Measurements from ENCODE around the gene CWC27.
"Not testable (repeated sequence)": the region's sequence is repeated elsewhere in the genome, so short reads cannot be mapped to it uniquely, and the experiment has no call there.

The CWC27 gene

GRCh38 chr5:64930672-64931318 lies 162.1 kb downstream of the CWC27 start:
- DNase-seq = no peak

DNA sequence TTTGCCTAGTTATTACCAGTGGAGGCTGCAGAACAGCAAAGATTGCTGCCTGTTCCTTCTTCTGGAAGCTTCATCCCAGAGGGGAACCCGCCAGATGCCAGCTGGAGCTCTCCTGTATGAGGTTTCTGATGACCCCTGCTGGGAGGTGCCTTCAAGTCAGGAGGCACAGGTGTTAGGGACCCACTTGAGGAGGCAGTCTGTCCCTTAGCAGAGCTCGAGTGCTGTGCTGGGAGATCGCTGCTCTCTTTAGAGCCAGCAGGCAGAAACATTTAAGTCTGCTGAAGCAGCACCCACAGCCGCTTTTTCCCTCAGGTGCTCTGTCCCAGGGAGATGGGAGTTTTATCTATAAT lies 170.7 kb downstream of the CWC27 start:
- DNase-seq = not testable (repeated sequence)

DNA sequence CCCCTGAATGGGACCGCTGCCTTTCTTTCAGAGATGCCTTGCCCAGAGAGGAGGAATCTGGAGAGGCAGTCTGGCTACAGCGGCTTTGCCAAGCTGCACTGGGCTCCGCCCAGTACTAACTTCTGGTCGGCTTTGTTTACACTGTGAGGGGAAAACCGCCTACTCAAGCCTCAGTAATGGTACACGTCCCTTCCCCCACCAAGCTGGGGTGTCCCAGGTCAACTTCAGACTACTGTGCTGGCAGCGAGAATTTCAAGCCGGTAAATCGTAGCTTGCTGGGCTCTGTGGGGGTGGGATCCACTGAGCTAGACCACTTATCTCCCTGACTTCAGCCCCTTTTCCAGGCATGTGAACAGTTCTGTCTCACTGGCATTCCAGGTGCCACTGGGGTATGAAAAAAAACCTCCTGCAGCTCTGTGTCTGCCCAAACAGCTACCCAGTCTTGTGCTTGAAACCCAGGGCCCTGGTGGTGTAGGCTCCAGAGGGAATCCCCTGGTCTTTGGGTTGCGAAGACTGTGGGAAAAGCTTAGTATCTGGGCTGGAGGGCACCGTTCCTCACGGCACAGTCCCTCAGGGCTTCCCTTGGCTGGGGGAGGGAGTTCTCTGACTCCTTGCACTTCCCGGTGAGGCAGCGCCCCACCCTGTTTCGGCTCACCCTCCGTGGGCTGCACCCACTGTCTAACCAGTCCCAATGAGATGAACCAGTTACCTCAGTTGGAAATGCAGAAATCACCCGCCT lies 171.2 kb downstream of the CWC27 start:
- no peak for DNase-seq

GRCh38 chr5:64942460-64942859 lies 173.7 kb downstream of the CWC27 start:
- DNase-seq = no peak

GRCh38 chr5:64944868-64945267 lies 176.1 kb downstream of the CWC27 start:
- no peak for DNase-seq

DNA sequence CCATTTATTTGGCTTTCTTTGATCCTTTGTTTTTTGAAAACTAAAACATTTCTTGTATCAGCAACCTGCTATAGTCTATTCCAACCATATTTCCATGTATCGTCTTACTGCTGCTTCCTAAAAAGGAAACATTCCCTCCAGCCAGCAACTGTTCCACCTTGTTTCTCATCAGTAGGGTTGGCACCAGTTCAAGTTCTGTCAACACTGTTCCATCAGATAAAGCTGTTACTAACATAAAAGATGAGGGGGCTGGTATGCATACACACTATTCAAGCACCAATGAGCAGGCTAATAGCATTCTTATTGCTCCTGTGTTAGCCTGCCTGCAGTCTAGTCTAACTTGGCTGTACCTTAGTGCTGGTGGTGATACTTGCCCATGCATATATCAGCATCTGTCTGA lies 178.3 kb downstream of the CWC27 start:
- DNase-seq = no peak

DNA sequence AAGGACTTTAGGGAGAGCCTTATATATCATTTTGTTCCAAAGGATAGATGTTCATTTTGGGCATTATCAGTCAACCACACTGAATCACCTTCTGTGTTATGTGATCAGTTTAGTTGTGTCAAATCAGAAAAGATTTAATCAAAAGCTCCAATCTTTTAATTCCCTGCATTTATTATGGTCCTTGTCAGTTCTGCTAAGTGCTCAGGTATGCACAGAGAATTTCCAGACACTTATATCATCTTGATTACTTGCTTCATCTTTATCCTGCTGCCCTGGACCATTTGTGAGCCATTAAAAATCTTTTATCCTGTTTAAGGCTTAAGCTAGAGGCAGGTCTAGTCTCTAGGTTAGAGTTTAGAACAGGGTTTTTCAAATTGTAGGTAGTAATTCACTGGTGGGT lies 179.1 kb downstream of the CWC27 start:
- DNase-seq = no peak

DNA sequence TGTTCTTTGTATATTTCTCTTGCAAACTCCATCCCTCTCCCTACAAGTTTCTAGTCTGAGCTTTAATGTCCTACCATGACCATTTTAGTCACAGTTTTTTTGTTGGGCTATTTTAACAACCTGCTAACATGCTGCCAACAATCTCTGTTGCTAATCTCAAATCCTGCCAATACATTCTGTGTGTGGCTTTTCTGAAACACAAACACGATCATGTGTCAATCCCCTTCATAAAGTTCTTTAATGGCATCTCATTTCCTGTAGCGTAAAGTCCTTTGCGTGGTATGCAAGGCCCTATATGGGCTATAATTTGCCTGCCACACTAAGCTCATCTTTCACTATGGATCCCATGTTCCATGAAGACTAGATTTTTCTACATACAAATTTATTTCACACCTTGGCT lies 180.6 kb downstream of the CWC27 start:
- no peak for DNase-seq

GRCh38 chr5:64952951-64953673 lies 184.4 kb downstream of the CWC27 start:
- DNase-seq = no peak

- no peak for DNase-seq
Measured at GRCh38 chr5:64954518-64954917, 185.8 kb downstream of the CWC27 start.

GRCh38 chr5:64958757-64959391 lies 190.1 kb downstream of the CWC27 start:
- DNase-seq = no peak

DNA sequence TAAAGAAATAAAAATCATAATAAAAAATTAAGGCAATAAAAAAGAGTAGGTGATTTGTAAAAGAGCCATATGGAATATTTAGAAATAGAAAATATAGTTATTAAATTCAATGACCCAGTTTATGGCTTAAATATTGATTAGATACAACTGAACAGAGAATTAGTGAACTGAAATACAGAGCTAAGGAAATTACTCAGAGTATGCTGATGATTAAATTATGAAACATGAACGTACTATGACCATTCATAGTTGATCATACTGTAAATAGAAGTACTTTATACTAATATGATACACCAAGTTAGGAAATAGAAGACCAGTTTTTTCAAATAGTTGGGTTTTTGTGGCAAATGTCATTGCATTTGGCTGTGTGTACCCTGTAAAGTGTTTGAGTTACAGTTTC lies 194.5 kb downstream of the CWC27 start:
- no peak for DNase-seq

GRCh38 chr5:64968591-64969110 lies 199.9 kb downstream of the CWC27 start:
- DNase-seq = no peak

GRCh38 chr5:64969578-64969977 lies 200.8 kb downstream of the CWC27 start:
- DNase-seq = no peak

GRCh38 chr5:64971513-64971912 lies 202.8 kb downstream of the CWC27 start:
- no peak for DNase-seq

DNA sequence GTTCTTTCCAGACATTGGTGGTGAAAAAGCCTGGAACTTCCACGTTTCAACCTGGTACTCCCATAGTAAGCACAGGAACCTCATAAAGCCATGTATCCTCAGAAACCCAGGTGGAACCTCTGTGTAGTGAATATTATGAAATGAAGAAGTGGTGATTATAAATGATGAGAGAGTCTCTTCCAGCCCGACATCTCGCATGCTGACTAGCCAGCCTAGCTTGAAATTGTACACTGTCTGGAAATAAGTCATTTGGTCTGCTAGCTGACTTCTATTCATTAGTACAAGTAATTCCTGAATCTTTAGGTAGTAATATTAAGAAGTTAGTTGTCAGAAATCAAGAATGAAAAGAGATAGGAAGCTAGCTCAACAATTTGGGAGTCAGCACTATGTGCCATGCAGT lies 203.3 kb downstream of the CWC27 start:
- DNase-seq = no peak

- no peak for DNase-seq
Measured at GRCh38 chr5:64972591-64972990, 203.9 kb downstream of the CWC27 start.

DNA sequence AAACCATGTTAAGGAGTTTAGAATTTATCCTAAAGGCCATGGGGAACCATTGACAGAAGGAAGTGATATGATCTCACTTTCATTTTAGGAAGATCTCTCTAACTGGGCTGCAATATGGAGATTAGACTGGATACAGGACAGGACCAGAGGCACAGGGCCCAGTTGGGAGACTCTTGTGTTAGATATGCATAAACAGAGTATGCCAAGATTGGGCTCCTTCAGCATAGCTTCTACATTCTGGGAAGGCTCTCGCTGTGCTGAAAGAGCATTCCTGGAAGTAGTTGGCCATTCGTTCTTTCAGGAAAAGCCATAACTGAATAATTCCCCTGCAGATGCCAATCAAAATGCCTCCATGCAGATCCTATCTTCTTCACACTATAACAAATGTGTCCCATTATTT lies 204.5 kb downstream of the CWC27 start:
- DNase-seq = no peak

DNA sequence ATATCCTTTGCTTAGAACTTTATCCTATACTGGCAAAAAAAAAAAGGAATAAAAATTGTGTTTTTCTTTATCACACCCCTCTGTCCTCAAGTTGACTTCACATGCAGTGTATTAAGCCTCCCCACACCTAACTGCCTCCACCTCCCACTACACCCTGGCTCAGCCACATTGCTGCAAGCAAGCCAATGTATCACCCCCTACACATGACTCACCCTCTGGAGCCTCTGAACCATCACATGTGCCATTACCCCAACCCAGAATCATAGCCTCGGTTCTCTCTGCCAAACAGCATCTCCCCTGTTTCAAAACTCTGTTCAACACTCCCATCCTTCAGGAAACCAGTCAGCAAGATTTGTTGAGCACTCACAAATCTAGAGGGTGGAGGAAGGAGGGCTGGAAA lies 209.0 kb downstream of the CWC27 start:
- peak; percentile 5 for DNase-seq

- DNase-seq = no peak
Measured at GRCh38 chr5:64978546-64978945, 209.8 kb downstream of the CWC27 start.

- no peak for DNase-seq
Measured at GRCh38 chr5:64979531-64979930, 210.8 kb downstream of the CWC27 start.

GRCh38 chr5:64980176-64980575 lies 211.4 kb downstream of the CWC27 start:
- DNase-seq = no peak

DNA sequence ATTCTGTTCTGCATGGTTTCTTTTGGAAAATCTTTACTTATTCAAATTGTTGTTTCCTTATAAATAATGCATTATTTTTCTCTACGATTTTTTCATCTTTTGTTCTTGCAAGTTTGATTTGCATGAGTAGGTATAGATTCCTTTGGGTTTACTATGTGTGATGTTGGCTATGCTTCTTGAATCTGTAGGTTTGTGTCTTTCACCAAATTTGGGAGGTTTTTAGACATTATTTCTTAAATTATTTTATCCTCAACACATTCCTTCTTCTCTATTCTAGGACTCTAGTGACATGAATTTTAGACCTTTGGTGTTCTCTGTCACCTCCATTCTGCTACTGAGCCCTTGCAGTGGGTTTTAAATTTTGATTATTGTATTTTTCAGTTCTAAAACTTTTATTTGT lies 219.0 kb downstream of the CWC27 start:
- no peak for DNase-seq

GRCh38 chr5:65009207-65009606 lies 240.5 kb downstream of the CWC27 start:
- DNase-seq = no peak
